HCT116 (cell line): ENCODE data around the gene MAN2C1. TPM values are rescaled to one million over a fixed set of nuclear protein-coding genes. Genes with fewer than 3 reads are reported as not detected.

ENCODE experiments used
- ATAC-seq: fragments of 200-7000 bp; cut with Tn5 transposase; 2 replicates; pipeline ENCODE4 v1.9.1; 2020; ENCODE audit warnings: mild to moderate bottlenecking, moderate library complexity
- BruUV-seq: library from RNA; stranded (reverse); fragments of 400-500 nt; replicated peaks from 2 replicates; lab custom pipeline; 2021; lab: Mats Ljungman, UMichigan
- CTCF ChIA-PET: fragments of 300-600 bp; sonication (Branson Sonifier 250); formaldehyde crosslinking; loops from one replicate; lab custom pipeline; 2021; ENCODE audit warnings: antibody characterized with exemption; lab: Charles Lee
- POLR2A ChIA-PET: fragments of 300-600, 350-600 bp; sonication (Branson Sonifier 250); formaldehyde crosslinking; loops from one replicate; lab custom pipeline; 2021; ENCODE audit warnings: antibody characterized with exemption; lab: Charles Lee
- RAD21 ChIA-PET, 2 experiments: fragments of 300-600 bp; sonication (Branson Sonifier 250); formaldehyde crosslinking; loops; one replicate each; lab custom pipeline; 2023; ENCODE audit warnings: low total read pairs in 2 of 2; ENCODE audit not compliant: uncharacterized antibody in 2 of 2, unreplicated experiment in 2 of 2, low non-redundant PET in 1 of 2; lab: Charles Lee
- DNase-seq: peaks from one replicate; pipeline ENCODE4 v3.0.0-alpha.2; 2010; ENCODE audit warnings: low read depth, low spot score
- H2AFZ ChIP-seq: fragments of 200-600 bp; shearing (Covaris generic), sonication (generic); 2 replicates; pipeline ENCODE4 v1.6.1; 2017; ENCODE audit warnings: low read depth, mixed run types, mixed read lengths, antibody characterized with exemption, low read length; ENCODE audit not compliant: poor library complexity, severe bottlenecking
- H3K27ac ChIP-seq: 2 replicates; pipeline ENCODE4 v1.5.1; 2012; ENCODE audit warnings: low read depth, low read length
- H3K27me3 ChIP-seq: fragments of 200-600 bp; sonication (generic); 2 replicates; pipeline ENCODE4 v1.6.1; 2016; ENCODE audit warnings: mixed run types, low read length, mixed read lengths; ENCODE audit not compliant: insufficient read depth
- H3K36me3 ChIP-seq, 2 experiments: fragments of 200-500 bp in 1 of 2; fragments of 200-600 bp in 1 of 2; sonication (Bioruptor generic) in 1 of 2; sonication (generic) in 1 of 2; 2 replicates each; pipeline versions ENCODE4 v1.5.1 to v1.6.1; 2014 to 2016; ENCODE audit warnings: low read length in 2 of 2, inconsistent platforms in 1 of 2, mixed read lengths in 1 of 2, mixed run types in 1 of 2; ENCODE audit not compliant: insufficient read depth in 2 of 2, control insufficient read depth in 1 of 2
- H3K4me1 ChIP-seq, 2 experiments: fragments of 200-600 bp in 1 of 2; sonication (generic) in 1 of 2; 2 replicates each; pipeline versions ENCODE4 v1.5.1 to v1.6.1; 2012 to 2017; ENCODE audit warnings: low read length in 2 of 2, inconsistent platforms in 1 of 2, mild to moderate bottlenecking in 1 of 2, mixed read lengths in 1 of 2, mixed run types in 1 of 2, moderate library complexity in 1 of 2; ENCODE audit not compliant: insufficient read depth in 2 of 2, control insufficient read depth in 1 of 2
- H3K4me2 ChIP-seq: fragments of 200-600 bp; sonication (generic); 2 replicates; pipeline ENCODE4 v1.6.1; 2017; ENCODE audit warnings: mixed run types, low read length, mixed read lengths
- H3K4me3 ChIP-seq, 2 experiments: fragments of 200-600 bp in 1 of 2; sonication (generic) in 1 of 2; replicated peaks in 1 of 2; 2 replicates each; pipeline ENCODE4 v1.5.1; 2011 to 2016; ENCODE audit warnings: low read length in 2 of 2, control low read depth in 1 of 2, low read depth in 1 of 2, mild to moderate bottlenecking in 1 of 2, mixed read lengths in 1 of 2, mixed run types in 1 of 2
- H3K79me2 ChIP-seq: fragments of 200-600 bp; sonication (generic); 2 replicates; pipeline ENCODE4 v1.6.1; 2017; ENCODE audit warnings: mild to moderate bottlenecking, mixed run types, low read length, moderate library complexity, mixed read lengths; ENCODE audit not compliant: insufficient read depth
- H3K9ac ChIP-seq: fragments of 200-600 bp; sonication (generic); 2 replicates; pipeline ENCODE4 v1.6.1; 2016; ENCODE audit warnings: low read length, mixed read lengths
- H3K9me2 ChIP-seq: fragments of 200-600 bp; sonication (generic), shearing (Covaris generic); 2 replicates; pipeline ENCODE4 v1.6.1; 2017; ENCODE audit warnings: mixed run types, mild to moderate bottlenecking, moderate library complexity; ENCODE audit not compliant: insufficient read depth
- H3K9me3 ChIP-seq, 2 experiments: fragments of 200-500 bp in 1 of 2; fragments of 200-600 bp in 1 of 2; sonication (Bioruptor generic) in 1 of 2; sonication (generic) in 1 of 2; 2 replicates each; pipeline ENCODE4 v1.6.1; 2014 to 2017; ENCODE audit warnings: low read length in 2 of 2, mixed read lengths in 2 of 2, inconsistent platforms in 1 of 2, low read depth in 1 of 2, mild to moderate bottlenecking in 1 of 2, mixed run types in 1 of 2, moderate library complexity in 1 of 2; ENCODE audit not compliant: control insufficient read depth in 1 of 2, insufficient read depth in 1 of 2
- H4K20me1 ChIP-seq: fragments of 200-600 bp; sonication (generic), shearing (Covaris generic); 2 replicates; pipeline ENCODE4 v1.6.1; 2017; ENCODE audit warnings: mixed run types, mild to moderate bottlenecking, moderate library complexity; ENCODE audit not compliant: insufficient read depth
- CBX3 ChIP-seq: IDR thresholded peaks from 2 replicates; pipeline ENCODE4 v1.6.1; 2012; ENCODE audit warnings: low read depth
- CTCF ChIP-seq, 3 experiments: fragments of 200-600 bp in 1 of 3; sonication (generic) in 1 of 3; IDR thresholded peaks in 2 of 3; conservative IDR thresholded peaks in 1 of 3; 2 replicates each; pipeline ENCODE4 v1.5.1; 2012 to 2017; ENCODE audit warnings: low read depth in 2 of 3, low read length in 2 of 3, antibody characterized with exemption in 1 of 3, borderline replicate concordance in 1 of 3, control low read depth in 1 of 3, mild to moderate bottlenecking in 1 of 3, mixed read lengths in 1 of 3, mixed run types in 1 of 3, moderate library complexity in 1 of 3; ENCODE audit not compliant: insufficient read depth in 1 of 3
- EGR1 ChIP-seq: IDR thresholded peaks from 2 replicates; pipeline ENCODE4 v1.6.1; 2012; ENCODE audit warnings: low read depth
- ELF1 ChIP-seq: IDR thresholded peaks from 2 replicates; pipeline ENCODE4 v1.6.1; 2012; ENCODE audit warnings: low read depth, borderline replicate concordance
- EZH2 ChIP-seq: fragments of 200-600 bp; sonication (generic); IDR thresholded peaks from 2 replicates; pipeline ENCODE4 v1.6.1; 2017; ENCODE audit warnings: antibody characterized with exemption, mixed run types
- EZH2phosphoT487 ChIP-seq: fragments of 200-600 bp; IDR thresholded peaks from 2 replicates; pipeline ENCODE4 v1.6.1; 2018; ENCODE audit warnings: antibody characterized with exemption, borderline replicate concordance
- FOSL1 ChIP-seq: IDR thresholded peaks from 2 replicates; pipeline ENCODE4 v1.6.1; 2012; ENCODE audit warnings: low read depth
- JUND ChIP-seq: IDR thresholded peaks from 2 replicates; pipeline ENCODE4 v1.6.1; 2012
- POLR2A ChIP-seq: IDR thresholded peaks from 2 replicates; pipeline ENCODE4 v1.7.0; 2011; ENCODE audit warnings: borderline replicate concordance; ENCODE audit not compliant: insufficient read depth, insufficient read length; ENCODE audit errors: extremely low read depth
- POLR2AphosphoS5 ChIP-seq: IDR thresholded peaks from 2 replicates; pipeline ENCODE4 v1.6.1; 2011; ENCODE audit warnings: mild to moderate bottlenecking, low read depth, low read length, moderate library complexity
- RAD21 ChIP-seq: IDR thresholded peaks from 2 replicates; pipeline ENCODE4 v1.6.1; 2012; ENCODE audit warnings: low read depth, mild to moderate bottlenecking
- REST ChIP-seq: IDR thresholded peaks from 2 replicates; pipeline ENCODE4 v1.6.1; 2012; ENCODE audit warnings: low read depth
- SIN3A ChIP-seq: IDR thresholded peaks from 2 replicates; pipeline ENCODE4 v1.6.1; 2012; ENCODE audit warnings: low read depth
- SP1 ChIP-seq: IDR thresholded peaks from 2 replicates; pipeline ENCODE4 v1.6.1; 2012; ENCODE audit warnings: low read depth
- SRF ChIP-seq: IDR thresholded peaks from 2 replicates; pipeline ENCODE4 v1.6.1; 2012; ENCODE audit warnings: low read depth
- TCF7L2 ChIP-seq: IDR thresholded peaks from 2 replicates; pipeline ENCODE4 v1.7.0; 2011; ENCODE audit warnings: borderline replicate concordance, inconsistent platforms; ENCODE audit not compliant: insufficient read depth, insufficient read length; ENCODE audit errors: extremely low read depth
- YY1 ChIP-seq: IDR thresholded peaks from 2 replicates; pipeline ENCODE4 v1.6.1; 2011; ENCODE audit warnings: low read length, low read depth, moderate library complexity, mild to moderate bottlenecking; ENCODE audit not compliant: insufficient replicate concordance; ENCODE audit errors: extremely low read depth
- ZBTB33 ChIP-seq: IDR thresholded peaks from 2 replicates; pipeline ENCODE4 v1.6.1; 2011; ENCODE audit warnings: mild to moderate bottlenecking, low read length, moderate library complexity; ENCODE audit not compliant: insufficient replicate concordance; ENCODE audit errors: extremely low read depth
- ZNF274 ChIP-seq: fragments of 200-500 bp; sonication (Bioruptor generic); IDR thresholded peaks from 2 replicates; pipeline ENCODE4 v1.6.1; 2014; ENCODE audit warnings: mild to moderate bottlenecking, low read depth, low read length, inconsistent platforms
- intact Hi-C: fragments of 100-400 bp; cut with micrococcal nuclease; formaldehyde crosslinking; loops from 2 replicates; pipeline ENCODE4 v1.10.0; 2022
- total RNA-seq: library from RNA; stranded (reverse); gene quantifications from one replicate; pipeline ENCODE4 v1.2.1, GENCODE V29; 2021; ENCODE audit not compliant: unreplicated experiment

The MAN2C1 gene
- total RNA-seq, 1 experiment from 2014 or later, result 118 TPM

GRCh38 chr15:75360856-75361255, 7.6 kb downstream of the MAN2C1 start:
- Histone ChIP-seq H3K9ac (no peak overlapping the region), H3K27me3 (no peaks in the 10 kb centered on the region), H3K9me2 (no peaks in the 10 kb centered on the region), H3K27ac (no peak overlapping the region), H4K20me1 (no peaks in the 10 kb centered on the region), H3K4me3 (no peak overlapping the region), H3K79me2 (no peaks in the 10 kb centered on the region)
- CTCF ChIA-PET, result no interaction called here
- DNase-seq, result no peak
- no TSS peak for BruUV-seq
- RAD21 ChIA-PET, result no interaction called here
- TF ChIP-seq REST, result no peak
- no peak for TF ChIP-seq CBX3
- no peak for TF ChIP-seq SIN3A
- no peak for TF ChIP-seq POLR2A
- no peak for TF ChIP-seq EZH2phosphoT487
- TF ChIP-seq TCF7L2, result no peak
- TF ChIP-seq YY1, result no peak
- no peak for TF ChIP-seq ELF1
- TF ChIP-seq FOSL1, result no peak
- TF ChIP-seq JUND, result no peak
- no peak for TF ChIP-seq CTCF (IDR thresholded peaks at IDR 0.05 in 2 of 3, conservative IDR thresholded peaks at IDR 0.05 in 1 of 3; ENCODE audit: borderline replicate concordance in 1 of 3, insufficient read depth in 1 of 3, low read depth in 2 of 3, low read length in 2 of 3)
- TF ChIP-seq ZNF274, result no peak
- TF ChIP-seq SP1, result no peak
- TF ChIP-seq EGR1, result no peak
- TF ChIP-seq SRF, result no peak
- no peak for TF ChIP-seq POLR2AphosphoS5
- TF ChIP-seq RAD21, result no peak
- no peak for TF ChIP-seq ZBTB33
- no peak for TF ChIP-seq EZH2
- TF ChIP-seq, all 23 proteins: peak for 0
- Histone ChIP-seq H3K4me1 (no peaks in the 10 kb centered on the region), H2AFZ (no peak overlapping the region), H3K36me3 (peaks cover 4 to 8% of the 10 kb centered on the region in 2 experiments; a peak in 3 of 4 replicates), H3K4me2 (no peak overlapping the region), H3K9me3 (no peaks in the 10 kb centered on the region)
- POLR2A ChIA-PET, result no interaction called here
- intact Hi-C loops, result no loop called here
- no peak for ATAC-seq
